HG02610 (cell line): ENCODE data around the gene SLC38A11.

Experiments used
- ATAC-seq: cut with Tn5 transposase; IDR thresholded peaks from one replicate; pipeline ENCODE4 v1.9.1; 2021; ENCODE audit warnings: mild to moderate bottlenecking, moderate library complexity; ENCODE audit not compliant: unreplicated experiment

Gene SLC38A11

GRCh38 chr2:164972216-164972615 lies 16.9 kb upstream of the SLC38A11 start:
- no peak for ATAC-seq

- no peak for ATAC-seq
Observed at GRCh38 chr2:164969909-164970690, 14.8 kb upstream of the SLC38A11 start.

GRCh38 chr2:164967781-164968228 lies 12.5 kb upstream of the SLC38A11 start:
- ATAC-seq: no peak

- no peak for ATAC-seq
Observed at GRCh38 chr2:164967361-164967760, 12.0 kb upstream of the SLC38A11 start.

- no peak for ATAC-seq
Observed at GRCh38 chr2:164964700-164965099, 9.4 kb upstream of the SLC38A11 start.

- ATAC-seq: no peak
Observed at GRCh38 chr2:164960159-164960558, 4.8 kb upstream of the SLC38A11 start.

- no peak for ATAC-seq
Observed at GRCh38 chr2:164954186-164954585, 1.1 kb downstream of the SLC38A11 start.

- ATAC-seq: no peak
Observed at GRCh38 chr2:164953279-164953678, 2.0 kb downstream of the SLC38A11 start.

- ATAC-seq: no peak
Observed at GRCh38 chr2:164952057-164952702, 3.1 kb downstream of the SLC38A11 start.

- ATAC-seq: no peak
Observed at GRCh38 chr2:164948540-164948939, 6.8 kb downstream of the SLC38A11 start.

GRCh38 chr2:164947281-164947680 lies 8.0 kb downstream of the SLC38A11 start:
- ATAC-seq: no peak

GRCh38 chr2:164943289-164943688 lies 12.0 kb downstream of the SLC38A11 start:
- no peak for ATAC-seq

GRCh38 chr2:164937864-164938401 lies 17.4 kb downstream of the SLC38A11 start:
- ATAC-seq: no peak

GRCh38 chr2:164935118-164936101 lies 19.9 kb downstream of the SLC38A11 start:
- no peak for ATAC-seq

- ATAC-seq: no peak
Observed at GRCh38 chr2:164934401-164935117, 20.8 kb downstream of the SLC38A11 start.

GRCh38 chr2:164933671-164934189 lies 21.6 kb downstream of the SLC38A11 start:
- no peak for ATAC-seq

GRCh38 chr2:164932377-164932776 lies 22.9 kb downstream of the SLC38A11 start:
- no peak for ATAC-seq

GRCh38 chr2:164928101-164928673 lies 27.1 kb downstream of the SLC38A11 start:
- ATAC-seq: no peak

- ATAC-seq: no peak
Observed at GRCh38 chr2:164922134-164922533, 33.2 kb downstream of the SLC38A11 start.

GRCh38 chr2:164920430-164920829 lies 34.9 kb downstream of the SLC38A11 start:
- peak; percentile 56 for ATAC-seq
